HG02610 (cell line): ENCODE measurements around the gene SPINK5.
"Not testable (repeated sequence)": the region's sequence is repeated elsewhere in the genome, so short reads cannot be mapped to it uniquely, and the experiment has no call there.

Source experiments
- ATAC-seq: cut with Tn5 transposase; IDR thresholded peaks from one replicate; pipeline ENCODE4 v1.9.1; 2021; ENCODE audit warnings: mild to moderate bottlenecking, moderate library complexity; ENCODE audit not compliant: unreplicated experiment

The SPINK5 gene, protein sequence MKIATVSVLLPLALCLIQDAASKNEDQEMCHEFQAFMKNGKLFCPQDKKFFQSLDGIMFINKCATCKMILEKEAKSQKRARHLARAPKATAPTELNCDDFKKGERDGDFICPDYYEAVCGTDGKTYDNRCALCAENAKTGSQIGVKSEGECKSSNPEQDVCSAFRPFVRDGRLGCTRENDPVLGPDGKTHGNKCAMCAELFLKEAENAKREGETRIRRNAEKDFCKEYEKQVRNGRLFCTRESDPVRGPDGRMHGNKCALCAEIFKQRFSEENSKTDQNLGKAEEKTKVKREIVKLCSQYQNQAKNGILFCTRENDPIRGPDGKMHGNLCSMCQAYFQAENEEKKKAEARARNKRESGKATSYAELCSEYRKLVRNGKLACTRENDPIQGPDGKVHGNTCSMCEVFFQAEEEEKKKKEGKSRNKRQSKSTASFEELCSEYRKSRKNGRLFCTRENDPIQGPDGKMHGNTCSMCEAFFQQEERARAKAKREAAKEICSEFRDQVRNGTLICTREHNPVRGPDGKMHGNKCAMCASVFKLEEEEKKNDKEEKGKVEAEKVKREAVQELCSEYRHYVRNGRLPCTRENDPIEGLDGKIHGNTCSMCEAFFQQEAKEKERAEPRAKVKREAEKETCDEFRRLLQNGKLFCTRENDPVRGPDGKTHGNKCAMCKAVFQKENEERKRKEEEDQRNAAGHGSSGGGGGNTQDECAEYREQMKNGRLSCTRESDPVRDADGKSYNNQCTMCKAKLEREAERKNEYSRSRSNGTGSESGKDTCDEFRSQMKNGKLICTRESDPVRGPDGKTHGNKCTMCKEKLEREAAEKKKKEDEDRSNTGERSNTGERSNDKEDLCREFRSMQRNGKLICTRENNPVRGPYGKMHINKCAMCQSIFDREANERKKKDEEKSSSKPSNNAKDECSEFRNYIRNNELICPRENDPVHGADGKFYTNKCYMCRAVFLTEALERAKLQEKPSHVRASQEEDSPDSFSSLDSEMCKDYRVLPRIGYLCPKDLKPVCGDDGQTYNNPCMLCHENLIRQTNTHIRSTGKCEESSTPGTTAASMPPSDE

DNA sequence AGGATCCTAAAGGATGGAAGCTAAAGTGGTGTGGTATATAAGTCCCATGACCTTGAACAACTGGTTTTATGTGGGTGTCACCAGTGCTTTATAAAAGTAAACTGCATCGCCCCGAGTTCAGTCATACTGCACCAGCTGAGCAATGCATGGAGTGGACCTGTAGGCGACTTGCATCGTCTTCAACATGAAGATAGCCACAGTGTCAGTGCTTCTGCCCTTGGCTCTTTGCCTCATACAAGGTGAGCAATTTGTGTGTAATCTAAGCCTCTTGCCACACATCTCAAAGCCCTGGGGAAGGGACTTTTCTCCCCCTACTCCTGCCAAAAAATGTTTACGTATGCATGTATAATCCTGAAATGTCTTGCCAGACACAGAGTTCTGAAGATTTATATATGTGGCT is at the start of gene SPINK5:
Gene SPINK5, plus strand, starts transcription at position 120 of the 400 bp plus-strand sequence. Its CDS starts 65 bp downstream, at position 185.
- ATAC-seq, result no peak

DNA sequence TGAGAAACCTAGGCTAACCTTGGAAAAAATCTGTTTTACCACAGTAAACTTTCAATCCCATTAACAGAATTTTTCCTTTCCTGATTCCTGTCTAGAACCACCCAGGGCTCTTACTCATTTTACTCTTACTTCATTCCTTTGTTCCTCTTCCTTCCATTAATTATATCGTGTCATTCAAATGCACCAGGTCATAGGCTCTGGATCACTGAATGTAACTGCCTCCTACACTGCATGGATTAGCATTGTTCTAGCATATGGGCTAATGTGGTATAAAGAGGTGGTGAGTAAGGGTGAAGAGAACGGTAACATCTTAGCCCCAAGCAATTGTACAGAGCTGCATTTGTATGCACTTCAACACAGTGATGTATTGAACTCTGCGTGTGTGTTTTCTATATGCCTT is 49.5 kb upstream of the SPINK5 start:
- ATAC-seq, result no peak

DNA sequence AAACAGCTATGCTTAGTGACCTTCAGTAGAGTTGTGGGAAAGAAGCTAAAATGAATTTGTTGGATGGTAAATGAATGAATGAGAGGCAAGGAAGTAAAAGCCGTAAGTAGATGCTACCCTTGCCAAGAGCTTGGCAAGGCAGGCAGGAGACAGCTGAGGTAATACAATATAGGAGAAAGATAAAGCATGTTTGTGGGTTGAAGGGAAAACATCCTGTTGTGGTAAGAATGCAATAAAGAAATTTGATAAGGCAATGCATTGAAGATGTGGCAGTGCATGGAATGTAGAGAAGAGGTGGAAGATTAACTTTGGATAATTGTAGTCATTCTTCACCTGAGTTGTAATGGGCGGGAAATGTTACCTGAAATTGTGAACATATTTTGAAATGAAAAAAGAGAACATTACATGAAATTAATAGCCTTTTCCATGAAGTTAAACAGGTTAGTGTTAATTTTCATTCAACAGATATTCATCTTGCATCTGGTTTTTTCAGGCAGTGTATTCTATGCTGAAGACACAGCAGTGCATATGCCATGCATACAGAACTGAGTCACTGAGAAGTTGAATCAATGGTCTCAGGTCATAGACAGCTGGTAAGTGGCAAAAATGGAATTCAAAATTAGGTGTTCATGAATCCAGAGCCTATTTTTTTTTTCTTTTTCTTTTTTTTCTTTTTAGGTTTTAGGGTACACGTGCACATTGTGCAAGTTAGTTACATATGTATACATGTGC is 43.4 kb upstream of the SPINK5 start:
- ATAC-seq, result no peak

DNA sequence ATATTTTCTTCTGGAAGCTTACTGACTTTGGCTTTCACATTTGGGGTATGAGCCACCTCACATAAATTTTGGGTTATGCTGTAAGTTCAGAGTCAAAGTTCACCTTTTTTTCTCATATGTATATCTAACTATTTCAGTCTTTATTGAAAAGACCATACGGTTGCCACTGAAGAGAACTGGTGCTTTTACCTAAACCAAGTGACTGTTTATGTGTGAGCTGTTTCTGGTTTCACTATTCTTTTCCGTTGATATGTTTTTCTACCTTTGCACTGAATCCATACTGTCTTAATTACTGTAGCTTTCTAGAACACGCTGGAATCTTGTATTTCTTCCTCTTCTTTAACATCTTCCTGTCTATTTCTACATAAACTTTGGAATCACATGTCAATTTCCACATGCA is 36.3 kb upstream of the SPINK5 start:
- no peak for ATAC-seq

DNA sequence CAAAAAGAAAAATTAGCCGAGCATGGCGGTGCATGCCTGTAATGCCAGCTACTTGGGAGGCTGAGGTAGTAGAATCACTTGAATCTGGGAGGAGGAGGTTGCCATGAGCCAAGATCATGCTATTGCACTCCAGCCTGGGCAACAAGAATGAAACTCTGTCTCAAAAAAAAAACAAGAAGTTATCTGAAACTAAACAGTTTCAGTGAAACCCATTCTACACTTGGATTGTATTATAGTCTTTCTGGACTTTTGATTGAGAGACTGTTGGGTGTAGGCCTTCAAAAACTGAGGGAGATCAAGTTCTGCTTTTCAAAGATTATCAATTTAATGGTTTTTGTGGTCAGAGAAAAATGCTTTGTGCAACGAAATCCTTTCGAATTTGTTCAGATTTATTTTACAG is 34.6 kb upstream of the SPINK5 start:
- ATAC-seq, result no peak

DNA sequence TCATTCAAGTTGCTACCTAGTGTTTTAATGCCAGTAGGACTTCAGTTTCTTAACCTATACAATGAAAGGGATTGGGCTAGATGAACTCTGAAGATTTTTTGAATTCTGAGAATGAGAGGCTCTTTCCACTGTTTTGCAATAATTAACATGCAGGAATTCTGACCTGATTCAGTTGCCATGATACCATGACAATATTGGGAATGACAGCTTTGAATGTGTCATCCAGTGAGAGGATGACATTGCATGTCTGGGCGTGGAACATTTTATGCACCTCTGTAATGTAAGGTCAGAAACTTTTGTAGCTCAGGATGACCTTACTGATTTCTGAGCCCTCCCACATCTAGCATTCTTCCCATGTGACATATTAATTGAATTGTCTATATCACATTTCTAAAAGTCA is 30.6 kb upstream of the SPINK5 start:
- ATAC-seq, result no peak

DNA sequence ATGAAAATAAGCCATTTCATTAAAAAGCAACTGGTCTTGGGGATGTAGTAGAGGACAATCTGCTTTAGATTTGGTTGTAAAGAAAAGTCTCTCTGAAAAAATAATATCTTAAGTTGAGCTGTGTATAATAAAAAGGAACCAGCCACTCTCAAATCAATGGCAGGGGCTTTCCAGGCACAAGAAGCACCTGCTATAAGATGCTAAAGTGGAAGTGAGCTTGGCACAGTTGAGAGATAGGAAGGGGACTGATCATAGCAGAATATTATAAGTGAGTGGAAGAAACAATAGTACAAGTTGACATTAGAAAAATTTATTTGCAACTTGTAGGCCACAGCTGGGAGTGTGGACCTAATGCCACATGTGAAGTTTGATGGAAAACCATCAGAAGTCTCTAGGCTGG is 28.1 kb upstream of the SPINK5 start:
- ATAC-seq, result no peak

DNA sequence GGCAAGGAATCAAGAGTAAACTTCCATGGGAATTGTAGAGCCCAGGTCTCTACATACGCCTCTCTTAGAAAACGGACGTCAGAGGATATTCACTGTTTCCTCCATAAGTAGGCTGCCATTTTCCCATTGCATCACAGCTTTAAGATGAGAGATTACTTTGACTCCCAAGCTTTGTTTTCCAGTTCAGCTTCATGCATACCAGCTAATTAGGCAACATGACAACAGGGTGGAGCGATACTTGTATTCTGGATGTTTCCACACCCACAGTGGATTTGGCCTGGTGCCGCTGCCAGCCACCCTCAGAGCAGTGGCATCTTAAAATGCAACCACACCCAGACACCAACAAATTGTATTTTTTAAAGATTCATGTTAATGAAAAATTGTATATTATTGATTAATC is 20.9 kb upstream of the SPINK5 start:
- ATAC-seq, result no peak

DNA sequence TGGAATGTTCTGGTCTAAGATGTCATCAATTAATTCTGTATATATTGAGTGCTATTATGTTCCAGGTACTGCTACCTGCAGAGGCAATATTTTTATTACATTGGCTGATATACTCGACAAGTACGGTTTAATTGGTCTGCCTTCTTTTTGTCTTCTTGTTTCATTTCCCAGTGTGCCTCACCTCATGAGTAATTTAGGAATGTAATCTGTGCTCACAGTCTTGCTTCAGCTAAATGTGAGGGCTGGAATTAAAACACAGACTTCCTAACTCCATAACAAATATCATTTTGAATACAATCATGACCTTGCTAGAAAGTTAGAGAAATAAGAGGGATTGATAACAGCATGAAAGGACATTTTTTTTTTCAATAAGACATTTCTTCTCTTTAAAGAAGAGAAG is 20.1 kb upstream of the SPINK5 start:
- no peak for ATAC-seq

DNA sequence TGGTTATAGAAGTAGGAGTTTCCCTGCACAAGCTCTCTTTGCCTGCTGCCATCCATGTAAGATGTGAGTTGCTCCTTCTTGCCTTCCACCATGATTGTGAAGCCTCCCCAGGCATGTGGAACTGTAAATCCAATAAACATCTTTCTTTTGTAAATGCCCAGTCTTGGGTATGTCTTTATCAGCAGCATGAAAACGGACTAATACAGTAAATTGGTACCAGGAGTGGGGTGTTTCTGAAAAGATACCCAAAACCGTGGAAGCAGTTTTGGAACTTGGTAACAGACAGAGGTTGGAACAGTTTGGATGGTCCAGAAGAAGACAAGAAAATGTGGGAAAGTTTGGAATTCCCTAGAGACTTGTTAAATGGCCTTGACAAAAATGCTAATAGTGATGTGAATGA is 8.6 kb upstream of the SPINK5 start:
- ATAC-seq, result not testable (repeated sequence)

DNA sequence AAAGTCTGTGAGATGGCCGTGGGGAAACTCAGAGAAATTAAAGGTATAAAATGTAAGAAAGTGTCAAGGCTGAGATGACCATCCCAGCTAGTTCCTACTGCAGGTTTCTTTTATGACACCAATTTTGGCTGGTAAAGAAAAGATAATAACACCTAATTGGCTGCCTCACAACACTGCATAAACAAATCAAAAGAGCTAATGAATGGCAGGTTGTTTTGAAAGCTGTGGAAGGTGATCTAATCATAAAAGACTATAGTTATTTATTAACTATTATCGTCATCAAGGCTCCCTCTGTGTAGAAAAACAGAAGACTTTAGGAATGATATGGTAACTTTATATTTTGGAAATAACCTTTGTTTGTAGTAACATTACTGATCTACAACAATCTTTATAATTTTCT is 3.5 kb upstream of the SPINK5 start:
- no peak for ATAC-seq

DNA sequence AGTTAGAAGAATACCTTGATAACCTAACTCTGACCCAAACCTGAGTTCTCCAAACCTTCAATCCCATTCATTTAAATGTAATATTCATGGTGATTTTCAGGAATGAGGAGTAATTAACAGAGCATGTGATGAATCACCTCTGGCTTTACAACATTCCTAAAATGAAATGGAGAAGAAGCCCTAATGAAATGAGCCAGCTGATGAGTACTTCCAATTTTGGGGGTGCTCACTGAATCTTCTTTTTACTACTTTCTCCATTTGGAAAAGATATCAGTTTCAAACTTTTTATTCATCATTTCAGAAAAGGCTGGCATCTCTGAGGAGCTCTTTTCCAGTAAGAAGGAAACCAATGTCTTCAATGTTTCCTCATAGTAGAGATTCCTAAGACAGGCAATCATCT is 2.9 kb upstream of the SPINK5 start:
- no peak for ATAC-seq

DNA sequence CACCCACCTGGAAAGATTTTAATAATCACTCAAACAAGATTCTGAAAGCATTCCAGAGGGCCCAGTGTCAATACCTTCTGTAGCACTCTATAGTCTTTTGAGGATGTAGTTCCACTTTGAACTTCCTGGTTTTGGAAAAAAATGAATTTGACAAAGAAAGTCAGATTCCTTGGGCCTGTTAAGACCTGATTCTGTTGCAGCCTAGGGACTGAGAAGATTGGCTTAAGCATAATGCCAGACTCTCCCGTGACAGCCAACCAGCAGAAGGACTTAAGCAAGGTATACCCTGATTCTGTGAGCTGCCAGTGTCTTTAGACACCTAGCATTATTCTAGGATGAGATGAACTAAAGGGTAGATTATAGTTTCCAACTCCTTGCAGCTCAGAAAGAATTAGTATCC is 6.8 kb downstream of the SPINK5 start:
- no peak for ATAC-seq

DNA sequence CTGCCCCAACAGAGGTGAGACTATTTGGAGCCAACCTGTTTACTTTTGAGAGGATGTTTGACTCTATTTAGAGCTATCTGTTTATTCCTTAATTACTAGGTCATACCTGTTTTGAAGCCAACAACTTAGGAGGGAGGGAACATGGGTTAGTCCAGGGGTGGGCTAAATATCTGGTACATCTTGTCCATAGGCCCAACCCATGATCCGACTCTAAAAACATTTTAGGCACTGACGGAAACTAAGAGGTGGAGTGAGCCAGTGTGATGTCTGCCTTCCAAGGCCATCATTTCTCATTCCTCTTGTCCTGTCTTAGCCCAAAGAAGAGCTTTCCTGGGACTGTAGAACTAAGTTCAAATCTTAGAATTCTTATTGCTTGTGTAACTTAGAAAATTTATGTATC is 8.4 kb downstream of the SPINK5 start:
- ATAC-seq, result no peak

DNA sequence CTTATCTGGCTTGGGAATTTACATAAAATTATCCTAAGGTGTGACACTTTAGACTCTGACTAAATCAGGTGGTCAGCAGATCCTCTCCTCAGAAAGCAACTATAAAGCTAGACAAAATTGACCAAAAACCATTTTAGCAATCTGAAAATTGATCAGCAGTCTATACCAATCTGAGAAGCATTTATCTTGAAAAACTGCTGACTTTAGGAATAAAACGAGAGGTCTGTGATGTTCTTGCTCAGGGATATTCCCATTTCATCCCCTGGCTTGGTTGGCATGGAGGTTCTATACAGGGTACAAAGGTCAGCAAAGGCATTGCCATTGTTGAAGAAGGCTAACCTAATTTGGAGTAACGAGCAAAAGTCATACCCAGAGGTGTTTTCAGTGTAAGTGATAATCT is 11.7 kb downstream of the SPINK5 start:
- no peak for ATAC-seq

DNA sequence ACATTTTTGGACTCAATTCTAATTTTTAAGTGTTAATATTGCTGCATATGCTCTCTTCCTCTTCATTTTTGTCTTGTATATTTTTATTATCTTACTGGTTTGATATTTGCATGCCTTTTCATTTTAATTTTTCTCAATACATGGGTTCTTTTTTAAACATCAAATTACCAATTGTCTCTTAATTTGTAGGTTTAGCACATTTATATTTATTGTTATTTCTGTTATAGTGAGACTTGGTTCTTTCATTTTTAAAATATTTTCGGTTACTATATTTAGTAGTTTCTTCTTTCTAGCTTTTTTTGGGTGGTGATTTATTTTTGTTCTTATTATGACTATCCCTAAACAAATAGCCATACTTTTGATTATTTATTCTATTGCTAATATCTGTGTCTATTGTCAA is 19.4 kb downstream of the SPINK5 start:
- no peak for ATAC-seq

DNA sequence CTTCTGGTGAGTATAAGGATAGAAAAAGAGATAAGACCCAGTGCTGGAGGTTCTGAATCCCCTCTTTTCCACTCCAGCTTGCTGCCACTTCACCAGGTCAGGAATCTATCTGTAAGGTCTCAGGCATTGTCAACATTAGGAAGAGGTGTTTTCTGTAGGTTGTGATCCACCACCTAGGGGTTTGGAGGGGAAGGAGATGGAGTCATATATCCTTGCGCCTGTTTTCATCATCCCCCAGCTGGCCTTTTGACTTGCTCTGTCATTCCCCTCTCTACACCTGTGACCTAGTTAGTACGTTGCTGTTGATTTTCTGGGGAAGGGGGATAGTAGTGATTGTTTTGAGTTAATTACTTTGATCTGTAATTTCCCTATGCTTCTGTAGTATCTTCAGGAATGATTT is 20.5 kb downstream of the SPINK5 start:
- no peak for ATAC-seq

DNA sequence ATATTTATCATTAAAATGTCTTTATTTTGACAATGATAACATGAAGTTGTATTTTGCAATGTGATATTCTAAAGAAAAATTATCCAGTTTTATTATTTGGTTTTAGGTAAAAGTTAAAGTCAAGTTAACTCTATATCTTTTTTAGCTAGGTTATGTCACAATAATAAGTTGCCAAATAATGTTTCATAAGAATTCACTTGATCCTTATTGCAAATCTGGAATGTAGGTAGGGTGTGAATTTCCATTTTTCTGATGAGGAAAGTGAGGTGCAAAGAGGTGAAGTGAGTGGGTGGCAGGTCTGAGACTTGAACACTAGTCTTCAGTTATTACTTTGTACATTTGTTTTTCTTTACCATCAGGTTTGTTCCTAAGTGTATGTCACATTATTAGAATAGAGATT is 21.5 kb downstream of the SPINK5 start:
- ATAC-seq, result no peak

DNA sequence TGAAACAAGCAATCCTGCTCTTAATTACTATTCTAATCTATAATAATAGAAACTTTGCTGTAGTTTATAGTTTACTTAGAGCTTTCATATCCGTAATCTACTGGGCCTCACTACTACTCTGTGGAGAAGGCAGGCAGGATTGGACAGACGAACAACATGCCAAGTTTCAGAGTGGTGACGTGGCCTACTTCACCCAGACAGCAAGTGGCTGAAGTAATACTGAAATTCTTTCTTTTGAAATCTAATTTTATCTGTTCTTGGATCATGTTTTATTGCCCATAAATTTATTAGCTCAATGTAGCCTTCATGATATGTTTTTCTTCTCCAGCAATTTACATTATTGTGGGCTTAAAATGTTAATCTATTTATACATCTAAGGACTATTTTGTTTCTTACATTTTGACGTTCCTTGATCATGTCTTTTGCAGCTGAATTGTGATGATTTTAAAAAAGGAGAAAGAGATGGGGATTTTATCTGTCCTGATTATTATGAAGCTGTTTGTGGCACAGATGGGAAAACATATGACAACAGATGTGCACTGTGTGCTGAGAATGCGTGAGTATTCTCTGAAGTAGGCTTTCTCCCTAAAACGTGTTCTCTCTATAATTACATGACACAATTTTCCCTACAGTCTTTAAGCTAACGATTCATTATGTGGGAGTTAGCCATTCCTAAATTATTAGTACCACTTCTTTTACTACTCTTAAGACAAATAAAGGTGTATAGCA is 22.4 kb downstream of the SPINK5 start:
- ATAC-seq, result no peak

DNA sequence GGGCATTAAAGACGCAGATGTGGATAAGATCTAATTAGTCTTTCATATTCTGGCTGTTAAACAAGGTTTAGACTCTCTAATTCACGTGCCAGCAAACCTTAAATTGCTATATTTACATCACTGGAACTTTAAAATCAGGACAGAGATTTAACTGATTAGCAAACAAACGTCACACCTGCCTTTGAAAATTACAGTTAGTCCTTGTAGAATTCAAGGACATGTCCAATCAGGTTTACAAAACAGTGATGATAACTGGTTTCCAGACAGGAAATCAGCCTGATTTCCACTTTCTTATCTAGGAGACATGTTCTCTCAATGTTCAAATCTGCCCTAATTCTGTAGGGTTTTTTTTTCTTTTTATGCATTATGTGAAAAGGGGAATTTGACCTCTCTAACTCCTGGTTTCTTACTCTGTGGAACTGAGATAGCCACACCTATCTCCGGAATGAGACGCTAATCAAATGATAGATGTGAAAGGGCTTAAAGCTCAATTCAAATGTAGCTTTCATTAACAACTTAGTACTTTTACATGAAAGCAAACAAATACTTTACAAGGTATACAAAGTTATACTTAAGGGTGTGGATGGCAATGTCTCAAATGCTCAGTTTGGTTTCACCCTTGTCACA is 26.5 kb downstream of the SPINK5 start:
- peak; percentile 14 for ATAC-seq
